Panc1 (cell line): ENCODE data around the gene LACRT. TPM values are rescaled to one million over a fixed set of nuclear protein-coding genes. Genes with fewer than 3 reads are reported as not detected.

Experiments used
- ATAC-seq: fragments of 200-7000 bp; cut with Tn5 transposase; 2 replicates; pipeline ENCODE4 v1.9.1; 2020; ENCODE audit warnings: mild to moderate bottlenecking, moderate library complexity
- BruUV-seq: library from RNA; stranded (reverse); fragments of 400-500 nt; replicated peaks from 2 replicates; lab custom pipeline; 2021; lab: Mats Ljungman, UMichigan
- CTCF ChIA-PET: fragments of 300-600 bp; sonication (Branson Sonifier 250); formaldehyde crosslinking; loops from one replicate; lab custom pipeline; 2022; ENCODE audit warnings: antibody characterized with exemption; lab: Charles Lee
- POLR2A ChIA-PET: fragments of 300-600 bp; sonication (Branson Sonifier 250); formaldehyde crosslinking; loops from one replicate; lab custom pipeline; 2022; ENCODE audit warnings: antibody characterized with exemption; lab: Charles Lee
- DNase-seq: peaks from one replicate; pipeline ENCODE4 v3.0.0-alpha.2; 2010; ENCODE audit warnings: low read depth, low spot score
- H3K27ac ChIP-seq: 2 replicates; pipeline ENCODE4 v1.5.1; 2011; ENCODE audit warnings: mild to moderate bottlenecking, low read length, inconsistent platforms
- H3K27me3 ChIP-seq: fragments of 200-500 bp; sonication (Bioruptor generic); 2 replicates; pipeline ENCODE4 v1.6.0; 2014; ENCODE audit warnings: low read length, inconsistent platforms; ENCODE audit not compliant: control insufficient read depth, insufficient read depth
- H3K36me3 ChIP-seq: fragments of 200-500 bp; sonication (Bioruptor generic); 2 replicates; pipeline ENCODE4 v1.5.1; 2014; ENCODE audit warnings: inconsistent platforms, mild to moderate bottlenecking, low read length, moderate library complexity; ENCODE audit not compliant: control insufficient read depth, insufficient read depth
- H3K4me1 ChIP-seq: 2 replicates; pipeline ENCODE4 v1.5.1; 2011; ENCODE audit warnings: inconsistent platforms, mild to moderate bottlenecking, low read length, moderate library complexity; ENCODE audit not compliant: control insufficient read depth, insufficient read depth
- H3K4me3 ChIP-seq, 2 experiments: 2 replicates each; pipeline ENCODE4 v1.5.1; 2011 to 2012; ENCODE audit warnings: low read depth in 2 of 2, low read length in 2 of 2, mild to moderate bottlenecking in 2 of 2, inconsistent platforms in 1 of 2, moderate library complexity in 1 of 2
- H3K9me3 ChIP-seq: fragments of 200-500 bp; sonication (Bioruptor generic); 2 replicates; pipeline ENCODE4 v1.5.1; 2014; ENCODE audit warnings: low read depth, mild to moderate bottlenecking, inconsistent platforms, low read length, moderate library complexity; ENCODE audit not compliant: control insufficient read depth, insufficient read depth
- POLR2AphosphoS5 ChIP-seq: IDR thresholded peaks from 2 replicates; pipeline ENCODE4 v1.6.1; 2012; ENCODE audit warnings: mild to moderate bottlenecking, low read depth, low read length, moderate library complexity
- SIN3A ChIP-seq: IDR thresholded peaks from 2 replicates; pipeline ENCODE4 v1.6.1; 2012; ENCODE audit warnings: low read depth, mild to moderate bottlenecking, low read length, moderate library complexity, borderline replicate concordance; ENCODE audit not compliant: insufficient read depth
- TCF7L2 ChIP-seq: IDR thresholded peaks from 2 replicates; pipeline ENCODE4 v1.6.1; 2011; ENCODE audit warnings: mild to moderate bottlenecking, low read depth, low read length, inconsistent platforms
- in situ Hi-C: cut with HindIII; loops from 2 replicates; pipeline ENCODE4 v1.10.0; 2016; ENCODE audit warnings: low sequenced_read_pairs, low pct_unique_long_range_greater_than_20kb
- intact Hi-C: fragments of 100-400 bp; cut with micrococcal nuclease; formaldehyde crosslinking; loops from one replicate; pipeline ENCODE4 v1.10.0; 2022; ENCODE audit not compliant: unreplicated experiment
- total RNA-seq: library from RNA; stranded (reverse); gene quantifications from one replicate; pipeline ENCODE4 v1.2.1, GENCODE V29; 2021; ENCODE audit not compliant: unreplicated experiment
- TF ChIP-seq, protein P1 (sequence below): fragments of 450-650 bp; IDR thresholded peaks from 2 replicates; pipeline ENCODE4 v1.5.1; 2017; ENCODE audit warnings: mild to moderate bottlenecking
- TF ChIP-seq, protein P2 (sequence below), 2 experiments: IDR thresholded peaks; 2 replicates each; pipeline ENCODE4 v1.6.1; 2011 to 2012; ENCODE audit warnings: low read depth in 2 of 2, control low read depth in 1 of 2, low read length in 1 of 2, mild to moderate bottlenecking in 1 of 2, moderate library complexity in 1 of 2; ENCODE audit not compliant: insufficient read depth in 1 of 2

Gene LACRT
- total RNA-seq, 1 experiment from 2014 or later: not detected

DNA sequence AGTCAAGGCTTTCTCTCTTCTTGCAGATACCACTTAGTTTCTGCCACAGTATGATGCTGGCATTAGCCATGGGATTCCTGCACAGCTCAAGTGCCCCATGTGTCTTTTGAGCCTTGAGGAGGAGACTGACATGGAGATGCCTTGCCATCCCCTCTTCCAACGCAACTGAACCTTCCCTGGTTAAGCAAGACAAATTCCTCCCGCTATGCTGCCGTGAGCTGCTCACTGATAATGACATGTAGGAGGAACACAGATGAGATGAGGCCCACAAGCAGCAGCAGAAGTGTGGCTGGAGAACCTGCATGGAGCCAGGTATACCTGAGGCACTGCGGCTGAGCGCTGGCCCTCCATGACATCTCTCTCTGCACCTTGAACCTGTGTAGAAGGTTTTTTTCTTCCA, 30.8 kb downstream of the LACRT start:
- BruUV-seq: no TSS peak
- CTCF ChIA-PET: interaction anchor here (0.6 kb wide), 1 partner anchor 31 kb away, joined by 3 read pairs; no protein-coding TSS in a partner anchor
- in situ Hi-C loops: no loop called here

DNA sequence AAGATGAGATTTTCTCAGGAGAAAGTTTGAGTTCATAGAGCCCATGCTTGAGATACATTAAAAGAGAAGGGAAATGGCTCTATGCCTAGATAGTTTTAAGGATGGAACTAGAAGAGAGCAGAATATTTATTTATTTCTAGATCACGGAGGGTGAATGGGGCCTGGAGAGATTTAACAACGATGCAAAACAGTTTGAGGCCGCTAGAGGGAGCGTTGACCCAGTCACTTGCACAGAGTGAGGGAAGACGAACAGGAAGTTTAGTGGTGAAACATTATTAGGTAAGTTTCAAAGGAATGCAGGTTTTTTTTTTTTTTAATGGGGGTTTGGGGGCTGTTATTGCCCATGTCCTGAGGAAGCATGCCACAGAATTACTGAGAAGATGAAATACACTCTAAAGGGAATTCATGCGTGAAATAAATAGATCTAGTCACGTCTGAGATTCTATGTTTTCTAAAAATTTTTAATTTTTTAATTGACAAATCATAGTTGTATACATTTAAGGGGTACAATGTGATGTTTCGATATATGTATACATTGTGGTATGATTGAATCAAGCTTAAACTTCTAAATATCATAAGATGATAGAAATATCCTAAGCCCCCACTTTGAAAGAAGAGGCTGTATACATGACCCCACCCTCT, 31.4 kb downstream of the LACRT start:
- ChIA-PET CTCF (interaction anchor here (0.6 kb wide), 1 partner anchor 30 kb away, joined by 3 read pairs; no protein-coding TSS in a partner anchor), POLR2A (no interaction called here)
- no peak overlapping the region for H3K4me3 ChIP-seq
- peaks cover 13% of the 10 kb centered on the region; the same call in 1 of the 2 replicates for H3K27me3 ChIP-seq
- DNase-seq (peak; percentile 52), ATAC-seq (peak; percentile 94)
- no peaks in the 10 kb centered on the region for H3K9me3 ChIP-seq
- H3K36me3 ChIP-seq: no peaks in the 10 kb centered on the region
- no peaks in the 10 kb centered on the region for H3K4me1 ChIP-seq
- TF ChIP-seq, protein P1, sequence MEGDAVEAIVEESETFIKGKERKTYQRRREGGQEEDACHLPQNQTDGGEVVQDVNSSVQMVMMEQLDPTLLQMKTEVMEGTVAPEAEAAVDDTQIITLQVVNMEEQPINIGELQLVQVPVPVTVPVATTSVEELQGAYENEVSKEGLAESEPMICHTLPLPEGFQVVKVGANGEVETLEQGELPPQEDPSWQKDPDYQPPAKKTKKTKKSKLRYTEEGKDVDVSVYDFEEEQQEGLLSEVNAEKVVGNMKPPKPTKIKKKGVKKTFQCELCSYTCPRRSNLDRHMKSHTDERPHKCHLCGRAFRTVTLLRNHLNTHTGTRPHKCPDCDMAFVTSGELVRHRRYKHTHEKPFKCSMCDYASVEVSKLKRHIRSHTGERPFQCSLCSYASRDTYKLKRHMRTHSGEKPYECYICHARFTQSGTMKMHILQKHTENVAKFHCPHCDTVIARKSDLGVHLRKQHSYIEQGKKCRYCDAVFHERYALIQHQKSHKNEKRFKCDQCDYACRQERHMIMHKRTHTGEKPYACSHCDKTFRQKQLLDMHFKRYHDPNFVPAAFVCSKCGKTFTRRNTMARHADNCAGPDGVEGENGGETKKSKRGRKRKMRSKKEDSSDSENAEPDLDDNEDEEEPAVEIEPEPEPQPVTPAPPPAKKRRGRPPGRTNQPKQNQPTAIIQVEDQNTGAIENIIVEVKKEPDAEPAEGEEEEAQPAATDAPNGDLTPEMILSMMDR: peak; percentile 94
- no peak for TF ChIP-seq SIN3A
- no peak overlapping the region for H3K27ac ChIP-seq
- no TSS peak for BruUV-seq
- intact Hi-C loops: no loop called here
- in situ Hi-C loops: no loop called here

More for the DNA sequence above, 30.8 kb downstream of the LACRT start:
- Histone ChIP-seq H3K36me3 (no peaks in the 10 kb centered on the region), H3K27me3 (peaks cover 13% of the 10 kb centered on the region; the same call in 1 of the 2 replicates), H3K9me3 (no peaks in the 10 kb centered on the region), H3K27ac (no peak overlapping the region), H3K4me1 (no peaks in the 10 kb centered on the region), H3K4me3 (no peak overlapping the region)
- ATAC-seq: no peak
- POLR2A ChIA-PET: no interaction called here
- intact Hi-C loops: no loop called here
- DNase-seq: no peak
- TF ChIP-seq SIN3A (no peak), TCF7L2 (no peak), POLR2AphosphoS5 (no peak)
- TF ChIP-seq, protein P2, sequence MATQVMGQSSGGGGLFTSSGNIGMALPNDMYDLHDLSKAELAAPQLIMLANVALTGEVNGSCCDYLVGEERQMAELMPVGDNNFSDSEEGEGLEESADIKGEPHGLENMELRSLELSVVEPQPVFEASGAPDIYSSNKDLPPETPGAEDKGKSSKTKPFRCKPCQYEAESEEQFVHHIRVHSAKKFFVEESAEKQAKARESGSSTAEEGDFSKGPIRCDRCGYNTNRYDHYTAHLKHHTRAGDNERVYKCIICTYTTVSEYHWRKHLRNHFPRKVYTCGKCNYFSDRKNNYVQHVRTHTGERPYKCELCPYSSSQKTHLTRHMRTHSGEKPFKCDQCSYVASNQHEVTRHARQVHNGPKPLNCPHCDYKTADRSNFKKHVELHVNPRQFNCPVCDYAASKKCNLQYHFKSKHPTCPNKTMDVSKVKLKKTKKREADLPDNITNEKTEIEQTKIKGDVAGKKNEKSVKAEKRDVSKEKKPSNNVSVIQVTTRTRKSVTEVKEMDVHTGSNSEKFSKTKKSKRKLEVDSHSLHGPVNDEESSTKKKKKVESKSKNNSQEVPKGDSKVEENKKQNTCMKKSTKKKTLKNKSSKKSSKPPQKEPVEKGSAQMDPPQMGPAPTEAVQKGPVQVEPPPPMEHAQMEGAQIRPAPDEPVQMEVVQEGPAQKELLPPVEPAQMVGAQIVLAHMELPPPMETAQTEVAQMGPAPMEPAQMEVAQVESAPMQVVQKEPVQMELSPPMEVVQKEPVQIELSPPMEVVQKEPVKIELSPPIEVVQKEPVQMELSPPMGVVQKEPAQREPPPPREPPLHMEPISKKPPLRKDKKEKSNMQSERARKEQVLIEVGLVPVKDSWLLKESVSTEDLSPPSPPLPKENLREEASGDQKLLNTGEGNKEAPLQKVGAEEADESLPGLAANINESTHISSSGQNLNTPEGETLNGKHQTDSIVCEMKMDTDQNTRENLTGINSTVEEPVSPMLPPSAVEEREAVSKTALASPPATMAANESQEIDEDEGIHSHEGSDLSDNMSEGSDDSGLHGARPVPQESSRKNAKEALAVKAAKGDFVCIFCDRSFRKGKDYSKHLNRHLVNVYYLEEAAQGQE (IDR thresholded peaks at IDR 0.05; ENCODE audit: insufficient read depth in 1 of 2, low read depth in 2 of 2, low read length in 1 of 2): no peak
- TF ChIP-seq, protein P1: no peak
